ENCODE results near the gene KLF1. TPM values are rescaled to one million over a fixed set of nuclear protein-coding genes. Genes with fewer than 3 reads are reported as not detected.

The KLF1 gene
- total RNA-seq, 1 donor from 2014 or later, result 0.80 TPM

DNA sequence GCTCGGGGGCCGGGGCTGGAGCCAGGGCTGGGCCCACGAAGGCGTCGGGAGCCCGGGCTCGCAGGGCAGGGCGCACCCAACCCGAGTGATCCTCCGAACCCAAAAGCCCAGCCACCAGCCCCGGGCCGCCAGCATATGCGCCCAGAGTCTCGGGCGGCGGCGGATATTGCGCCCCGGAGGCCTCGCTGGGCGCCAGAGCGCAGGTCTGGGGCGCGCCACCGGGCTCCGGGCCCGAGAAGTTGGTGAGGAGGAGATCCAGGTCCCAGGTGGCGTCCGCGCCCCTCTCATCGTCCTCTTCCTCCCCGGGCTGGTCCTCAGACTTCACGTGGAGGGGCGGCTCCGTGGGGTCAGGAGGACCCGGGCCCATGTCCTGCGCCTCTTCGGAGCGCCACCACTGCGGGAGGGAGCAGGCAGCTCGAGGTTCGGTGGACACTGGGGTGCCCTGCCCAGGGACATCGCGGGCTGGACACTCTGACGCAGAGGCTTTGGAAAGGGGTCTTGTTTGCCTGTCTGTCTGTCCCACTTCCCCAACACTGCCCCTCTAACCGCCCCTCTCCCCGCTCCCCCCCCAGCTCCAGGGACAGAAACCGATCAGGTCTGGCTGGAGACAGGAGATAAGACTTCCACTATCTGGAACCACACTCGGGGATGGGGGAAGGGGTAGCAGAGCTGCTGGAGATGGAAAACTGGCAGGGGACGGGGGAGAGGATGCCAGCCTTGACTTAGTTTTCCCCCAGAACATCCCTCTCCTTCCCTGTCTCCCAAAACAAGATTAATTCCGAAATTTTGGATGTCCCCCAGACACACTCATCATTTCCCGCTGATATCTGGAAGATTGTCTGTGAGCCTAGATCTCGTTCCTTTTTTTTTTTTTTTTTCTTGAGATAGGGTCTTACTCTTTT lies 1.0 kb downstream of the KLF1 start:
- peak overlapping the region; percentile 69 for H3K4me3 Mint-ChIP-seq
- no peak for DNase-seq (ENCODE audit: low spot score)
- no peaks in the 10 kb centered on the region for H3K27me3 Mint-ChIP-seq (ENCODE audit: insufficient read depth)

DNA sequence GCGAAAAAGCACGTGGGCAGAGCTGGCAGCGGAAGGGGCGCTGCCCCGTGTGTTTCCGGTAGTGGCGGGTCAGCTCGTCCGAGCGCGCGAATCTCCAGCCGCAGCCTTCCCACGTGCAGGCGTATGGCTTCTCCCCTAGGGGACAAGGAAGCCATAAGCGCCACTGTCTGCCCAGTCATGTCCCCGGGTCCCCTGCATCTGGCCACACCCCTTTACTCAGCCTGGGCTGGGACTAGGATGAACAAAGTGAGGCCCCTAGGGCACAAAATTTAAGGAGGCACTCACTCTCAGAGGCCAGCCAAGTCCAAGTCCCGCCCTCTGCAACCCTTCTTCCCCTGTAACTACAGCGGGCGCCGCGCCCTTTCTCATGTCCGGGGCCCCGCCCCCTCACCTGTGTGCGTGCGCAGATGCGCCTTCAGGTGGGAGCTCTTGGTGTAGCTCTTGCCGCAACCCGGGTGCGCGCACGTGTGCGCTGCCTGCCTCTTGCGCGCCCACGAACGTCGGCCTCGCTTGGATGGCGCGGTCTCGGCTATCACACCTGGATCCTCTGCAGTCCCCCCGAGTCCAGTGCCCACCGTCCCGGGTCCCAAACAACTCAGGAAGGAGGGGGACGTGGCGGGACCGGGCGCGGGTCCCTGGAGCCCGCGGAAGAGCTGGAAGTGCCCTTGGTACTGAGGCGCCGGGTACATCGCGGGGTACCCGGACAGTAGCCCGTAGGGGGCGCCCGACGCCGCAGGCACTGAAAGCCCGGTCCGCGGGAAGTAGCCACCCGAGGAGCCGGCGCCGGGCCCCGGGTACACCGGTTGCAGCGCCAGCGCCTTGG lies 1.9 kb downstream of the KLF1 start:
- Mint-ChIP-seq H3K27ac (peak overlapping the region; percentile 84), H3K27me3 (ENCODE audit: insufficient read depth) (no peaks in the 10 kb centered on the region), H3K36me3 (ENCODE audit: low read depth) (peaks cover under 1% of the 10 kb centered on the region), H3K4me1 (ENCODE audit: low read depth) (peaks cover 15% of the 10 kb centered on the region), H3K9me3 (no peaks in the 10 kb centered on the region), H3K4me3 (peak overlapping the region; percentile 89)
- peak; percentile 84 for DNase-seq (ENCODE audit: low spot score)
- intact Hi-C loops (cut with micrococcal nuclease), result loop anchor here (1.0 to 5.0 kb wide), 3 partner anchors 53 to 80 kb away; partner anchors contain the start of genes CALR and RNASEH2A

More for the DNA sequence above, 1.0 kb downstream of the KLF1 start:
- intact Hi-C loops (cut with micrococcal nuclease), result loop anchor here (1.0 kb wide), 2 partner anchors 52 to 79 kb away; partner anchors contain the start of gene CALR
- Mint-ChIP-seq H3K36me3 (ENCODE audit: low read depth) (peaks cover under 1% of the 10 kb centered on the region), H3K4me1 (ENCODE audit: low read depth) (peaks cover 15% of the 10 kb centered on the region), H3K27ac (peak overlapping the region; percentile 36), H3K9me3 (no peaks in the 10 kb centered on the region)

DNA sequence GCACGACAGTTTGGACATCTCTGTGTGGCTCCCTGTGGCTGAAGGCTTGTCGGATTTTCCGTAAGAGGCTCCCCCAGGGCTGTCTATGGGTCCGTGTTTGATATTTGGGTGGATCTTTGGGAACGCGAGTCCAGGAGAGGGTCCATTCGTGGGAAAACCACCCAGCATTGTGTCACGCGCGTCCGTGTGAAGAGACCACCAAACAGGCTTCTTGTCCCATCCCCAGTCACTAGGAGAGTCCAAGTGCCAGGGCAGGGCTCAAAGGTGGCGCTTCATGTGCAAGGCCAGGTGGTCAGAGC lies 2.4 kb downstream of the KLF1 start:
- DNase-seq (ENCODE audit: low spot score), result no peak
- H3K36me3 Mint-ChIP-seq (ENCODE audit: low read depth), result peaks cover 2% of the 10 kb centered on the region
- H3K27me3 Mint-ChIP-seq (ENCODE audit: insufficient read depth), result no peaks in the 10 kb centered on the region
- H3K4me3 Mint-ChIP-seq, result peak overlapping the region; percentile 89
- H3K4me1 Mint-ChIP-seq (ENCODE audit: low read depth), result peaks cover 18% of the 10 kb centered on the region
- H3K9me3 Mint-ChIP-seq, result no peaks in the 10 kb centered on the region
- intact Hi-C loops (cut with micrococcal nuclease), result loop anchor here (5.0 kb wide), 1 partner anchor 77 kb away; the partner anchor contains the start of gene RNASEH2A
- H3K27ac Mint-ChIP-seq, result no peak overlapping the region

DNA sequence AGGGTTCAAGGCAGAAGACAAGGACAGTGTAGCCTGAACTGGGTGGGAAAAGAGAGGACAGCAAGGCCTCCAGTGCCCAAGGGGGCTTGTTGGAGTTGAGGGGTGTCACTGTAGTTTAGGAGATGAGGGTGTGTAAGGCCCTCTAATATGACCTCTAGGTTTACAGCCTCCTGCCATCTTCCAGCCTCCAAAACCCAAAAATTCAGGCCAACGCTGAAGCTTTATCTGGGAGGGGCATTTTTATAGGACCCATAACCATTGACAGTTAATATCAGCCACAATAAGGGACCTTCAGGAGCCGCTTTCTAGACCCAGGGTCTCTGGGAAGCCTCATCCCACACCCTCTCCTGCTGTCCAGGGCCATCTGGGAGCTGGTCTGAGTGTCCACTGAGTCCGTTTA lies 2.8 kb downstream of the KLF1 start:
- Mint-ChIP-seq H3K27ac (no peak overlapping the region), H3K4me3 (peak overlapping the region; percentile 89), H3K36me3 (ENCODE audit: low read depth) (peaks cover 2% of the 10 kb centered on the region), H3K4me1 (ENCODE audit: low read depth) (peaks cover 22% of the 10 kb centered on the region), H3K9me3 (no peaks in the 10 kb centered on the region), H3K27me3 (ENCODE audit: insufficient read depth) (no peaks in the 10 kb centered on the region)
- no peak for DNase-seq (ENCODE audit: low spot score)
- intact Hi-C loops (cut with micrococcal nuclease), result loop anchor here (5.0 kb wide), 1 partner anchor 77 kb away; the partner anchor contains the start of gene RNASEH2A

DNA sequence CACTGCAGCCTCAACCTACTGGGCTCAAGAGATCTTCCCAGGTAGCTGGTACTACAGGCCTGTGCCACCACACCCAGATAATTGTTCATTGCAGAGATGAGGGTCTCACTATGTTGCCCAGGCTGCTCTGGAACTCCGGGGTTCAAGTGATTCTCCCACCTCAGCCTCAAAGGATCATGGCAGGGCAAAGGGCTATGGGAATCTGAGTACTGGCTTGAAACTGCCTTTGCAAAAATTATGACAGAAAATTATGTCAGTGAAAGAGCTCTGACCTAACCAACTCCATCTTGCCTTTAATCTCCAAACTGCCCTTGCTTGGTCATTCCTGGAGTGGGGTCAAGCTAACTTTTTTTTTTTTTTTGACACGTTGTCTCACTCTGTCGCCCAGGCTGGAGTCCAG lies 4.4 kb downstream of the KLF1 start:
- DNase-seq (ENCODE audit: low spot score), result no peak
- Mint-ChIP-seq H3K4me1 (ENCODE audit: low read depth) (peaks cover 26% of the 10 kb centered on the region), H3K9me3 (no peaks in the 10 kb centered on the region), H3K27ac (peak overlapping the region; percentile 80), H3K4me3 (peak overlapping the region; percentile 90), H3K36me3 (ENCODE audit: low read depth) (peaks cover 10% of the 10 kb centered on the region), H3K27me3 (ENCODE audit: insufficient read depth) (no peaks in the 10 kb centered on the region)
- intact Hi-C loops (cut with micrococcal nuclease), result loop anchor here (5.0 kb wide), 1 partner anchor 75 kb away; the partner anchor contains the start of gene RNASEH2A

DNA sequence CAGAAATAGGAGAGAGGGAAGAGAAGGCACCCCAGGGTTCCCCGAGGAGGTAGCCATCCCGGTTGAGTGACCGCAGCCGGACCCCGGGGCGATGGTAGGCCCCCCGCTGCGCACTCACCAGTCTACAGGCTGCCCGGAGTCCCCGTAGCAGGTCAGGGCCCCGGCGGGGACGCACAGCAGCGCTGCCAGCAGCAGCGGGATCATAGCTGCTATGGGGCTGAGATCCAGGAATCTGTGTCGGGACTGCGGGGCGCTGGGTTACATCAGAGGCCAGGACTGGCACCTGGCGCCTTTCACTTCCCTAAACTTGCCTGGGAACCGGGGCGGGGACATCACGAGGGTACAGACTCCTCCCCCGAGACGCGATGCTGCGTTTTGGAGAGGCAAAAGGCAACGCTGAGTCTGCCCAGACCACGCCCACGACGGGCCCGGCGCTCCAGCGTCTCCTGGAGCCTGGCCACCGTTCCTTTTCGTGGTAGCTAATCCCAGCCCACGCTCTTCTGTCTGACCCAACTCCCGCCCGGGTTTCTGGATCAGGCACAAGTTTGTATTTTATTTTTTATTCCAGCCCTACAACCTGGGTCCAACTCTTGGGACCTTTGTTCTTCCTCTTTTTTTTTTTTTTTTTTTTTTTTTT lies 5.7 kb downstream of the KLF1 start, which contains the start of gene DNASE2:
Gene DNASE2, minus strand, starts transcription at position 278 of the 637 bp plus-strand sequence. Its CDS starts 74 bp downstream, at position 204.
- peaks cover 14% of the 10 kb centered on the region for H3K36me3 Mint-ChIP-seq (ENCODE audit: low read depth)

DNA sequence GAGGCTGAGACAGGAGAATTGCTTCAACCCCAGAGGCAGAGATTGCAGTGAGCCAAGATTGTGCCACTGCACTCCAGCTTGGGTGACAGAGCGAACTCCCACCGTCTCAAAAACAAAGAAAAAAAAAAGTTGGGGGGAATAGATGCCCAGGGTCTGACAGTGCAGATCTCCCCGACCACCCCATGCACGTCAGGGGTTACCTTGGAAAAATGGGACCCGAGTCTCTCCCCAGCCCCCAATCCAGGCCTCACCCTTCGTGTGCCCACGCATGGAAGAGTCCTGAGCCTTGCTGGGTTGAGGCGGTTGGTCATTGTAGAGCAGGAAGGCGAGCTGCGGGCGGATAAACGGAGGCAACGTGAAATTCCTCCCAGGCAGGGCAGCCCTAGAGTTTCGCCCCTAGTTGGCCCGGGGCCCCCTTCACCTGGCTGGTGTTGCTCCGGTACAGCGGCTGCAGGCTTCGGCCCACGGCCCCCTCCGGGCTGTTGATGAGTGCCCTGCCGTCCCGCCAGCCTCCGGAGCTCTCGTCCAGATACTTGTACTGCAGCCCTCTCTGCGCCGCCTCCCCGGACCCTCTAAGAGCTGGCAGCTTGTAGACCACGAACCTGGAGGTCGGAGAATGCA lies 6.3 kb downstream of the KLF1 start:
- peaks cover 14% of the 10 kb centered on the region for H3K36me3 Mint-ChIP-seq (ENCODE audit: low read depth)
- peaks cover 26% of the 10 kb centered on the region for H3K4me1 Mint-ChIP-seq (ENCODE audit: low read depth)
- intact Hi-C loops (cut with micrococcal nuclease), result loop anchor here (1.0 to 5.0 kb wide), 5 partner anchors 10 to 73 kb away; partner anchors contain the start of genes RNASEH2A and SYCE2
- peak overlapping the region; percentile 72 for H3K27ac Mint-ChIP-seq
- H3K9me3 Mint-ChIP-seq, result no peaks in the 10 kb centered on the region
- DNase-seq (ENCODE audit: low spot score), result no peak
- H3K4me3 Mint-ChIP-seq, result peak overlapping the region; percentile 90
- no peaks in the 10 kb centered on the region for H3K27me3 Mint-ChIP-seq (ENCODE audit: insufficient read depth)

More for the DNA sequence above, 5.7 kb downstream of the KLF1 start, which contains the start of gene DNASE2:
- Mint-ChIP-seq H3K4me3 (peak within 1 kb of the TSS; percentile 90), H3K4me1 (ENCODE audit: low read depth) (peaks cover 26% of the 10 kb centered on the region), H3K27ac (peak within 1 kb of the TSS; percentile 83), H3K9me3 (no peaks in the 10 kb centered on the region), H3K27me3 (ENCODE audit: insufficient read depth) (no peaks in the 10 kb centered on the region)
- intact Hi-C loops (cut with micrococcal nuclease), result loop anchor here (1.0 to 5.0 kb wide), 5 partner anchors 9 to 74 kb away; partner anchors contain the start of genes RNASEH2A and SYCE2
- peak; percentile 88 for DNase-seq (ENCODE audit: low spot score)

DNA sequence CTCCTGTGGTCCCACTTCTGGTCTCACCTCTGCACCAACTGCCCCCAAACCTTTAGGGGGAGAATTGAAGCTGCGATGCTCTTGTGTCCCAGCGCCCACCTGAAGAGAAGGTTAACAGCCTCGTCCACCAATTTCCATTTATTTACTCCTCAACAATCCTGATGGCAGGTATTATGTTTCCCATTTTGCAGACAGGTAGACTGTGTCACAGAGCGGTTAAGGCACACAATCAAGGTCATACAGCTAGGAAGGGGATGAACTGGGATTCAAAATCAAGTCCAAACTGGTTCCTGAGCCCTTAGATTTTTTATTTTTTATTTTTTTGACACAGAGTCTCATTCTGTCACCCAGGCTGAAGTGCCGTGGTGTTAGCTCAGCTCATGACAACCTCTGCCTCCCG lies 11.9 kb downstream of the KLF1 start:
- Mint-ChIP-seq H3K27ac (no peak overlapping the region), H3K4me1 (ENCODE audit: low read depth) (peaks cover 11% of the 10 kb centered on the region), H3K36me3 (ENCODE audit: low read depth) (peaks cover 26% of the 10 kb centered on the region), H3K4me3 (no peak overlapping the region), H3K27me3 (ENCODE audit: insufficient read depth) (no peaks in the 10 kb centered on the region), H3K9me3 (no peaks in the 10 kb centered on the region)
- intact Hi-C loops (cut with micrococcal nuclease), result no loop called here
- no peak for DNase-seq (ENCODE audit: low spot score)

DNA sequence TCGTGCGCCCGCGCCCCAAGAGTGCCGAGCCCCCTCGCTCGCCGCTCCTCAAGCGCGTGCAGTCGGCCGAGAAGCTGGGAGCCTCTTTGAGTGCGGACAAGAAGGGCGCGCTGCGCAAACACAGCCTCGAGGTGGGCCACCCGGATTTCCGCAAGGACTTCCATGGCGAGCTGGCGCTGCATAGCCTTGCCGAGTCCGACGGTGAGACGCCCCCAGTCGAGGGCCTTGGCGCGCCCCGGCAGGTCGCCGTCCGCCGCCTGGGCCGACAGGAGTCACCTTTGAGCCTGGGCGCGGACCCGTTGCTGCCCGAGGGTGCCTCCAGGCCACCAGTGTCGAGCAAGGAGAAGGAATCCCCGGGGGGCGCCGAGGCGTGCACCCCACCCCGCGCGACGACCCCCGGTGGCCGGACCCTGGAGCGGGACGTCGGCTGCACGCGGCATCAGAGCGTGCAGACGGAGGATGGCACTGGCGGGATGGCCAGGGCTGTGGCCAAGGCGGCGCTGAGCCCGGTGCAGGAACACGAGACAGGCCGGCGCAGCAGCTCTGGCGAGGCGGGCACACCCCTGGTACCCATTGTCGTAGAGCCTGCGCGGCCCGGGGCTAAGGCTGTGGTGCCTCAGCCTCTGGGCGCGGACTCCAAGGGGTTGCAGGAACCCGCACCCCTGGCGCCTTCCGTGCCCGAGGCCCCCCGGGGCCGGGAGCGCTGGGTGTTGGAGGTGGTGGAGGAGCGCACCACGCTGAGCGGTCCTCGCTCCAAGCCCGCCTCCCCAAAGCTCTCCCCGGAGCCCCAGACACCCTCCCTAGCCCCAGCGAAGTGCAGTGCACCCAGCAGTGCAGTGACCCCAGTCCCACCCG lies 12.9 kb downstream of the KLF1 start:
- H3K27me3 Mint-ChIP-seq (ENCODE audit: insufficient read depth), result no peaks in the 10 kb centered on the region
- DNase-seq (ENCODE audit: low spot score), result no peak
- peaks cover 24% of the 10 kb centered on the region for H3K36me3 Mint-ChIP-seq (ENCODE audit: low read depth)
- intact Hi-C loops (cut with micrococcal nuclease), result no loop called here
- H3K4me3 Mint-ChIP-seq, result no peak overlapping the region
- H3K9me3 Mint-ChIP-seq, result no peaks in the 10 kb centered on the region
- H3K4me1 Mint-ChIP-seq (ENCODE audit: low read depth), result peaks cover 5% of the 10 kb centered on the region
- H3K27ac Mint-ChIP-seq, result no peak overlapping the region

DNA sequence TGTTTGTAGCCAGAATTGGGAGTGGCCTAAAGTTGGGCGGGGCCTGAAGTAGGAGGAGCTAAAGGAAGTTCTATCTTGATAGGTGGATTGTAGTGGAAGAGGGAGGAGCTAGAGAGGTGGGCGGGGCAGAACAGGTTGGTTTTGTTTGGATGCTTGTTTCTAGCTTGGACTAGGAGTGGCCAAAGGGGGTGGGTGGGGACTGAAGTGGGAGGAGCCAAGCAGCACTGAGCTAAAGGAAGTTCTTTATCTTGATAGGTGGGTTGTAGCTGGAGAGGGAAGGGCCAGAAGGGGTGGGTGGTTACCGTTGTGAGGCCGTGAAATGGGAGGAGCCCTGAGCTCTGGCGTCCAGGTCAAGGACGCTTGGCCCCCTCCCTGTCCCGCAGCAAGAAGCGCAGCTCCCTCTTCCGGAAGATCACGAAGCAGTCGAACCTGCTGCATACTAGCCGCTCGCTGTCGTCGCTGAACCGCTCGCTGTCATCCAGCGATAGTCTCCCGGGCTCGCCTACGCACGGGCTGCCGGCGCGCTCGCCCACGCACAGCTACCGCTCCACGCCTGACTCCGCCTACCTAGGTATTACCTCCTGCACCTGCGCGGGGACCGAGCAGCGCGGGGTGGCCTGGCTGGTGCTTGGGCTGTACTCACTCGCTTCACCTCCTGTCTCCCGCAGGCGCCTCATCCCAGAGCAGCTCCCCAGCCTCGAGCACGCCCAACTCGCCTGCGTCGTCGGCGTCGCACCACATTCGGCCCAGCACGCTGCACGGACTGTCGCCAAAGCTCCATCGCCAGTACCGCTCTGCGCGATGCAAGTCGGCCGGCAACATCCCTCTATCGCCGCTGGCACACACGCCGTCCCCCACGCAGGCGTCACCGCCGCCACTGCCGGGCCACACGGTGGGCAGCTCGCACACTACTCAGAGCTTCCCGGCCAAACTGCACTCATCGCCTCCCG lies 13.8 kb downstream of the KLF1 start:
- peaks cover 20% of the 10 kb centered on the region for H3K36me3 Mint-ChIP-seq (ENCODE audit: low read depth)
- intact Hi-C loops (cut with micrococcal nuclease), result no loop called here

More for the DNA sequence above, 13.8 kb downstream of the KLF1 start:
- Mint-ChIP-seq H3K4me1 (ENCODE audit: low read depth) (no peaks in the 10 kb centered on the region), H3K9me3 (no peaks in the 10 kb centered on the region), H3K27ac (no peak overlapping the region), H3K4me3 (peak overlapping the region; percentile 22), H3K27me3 (ENCODE audit: insufficient read depth) (no peaks in the 10 kb centered on the region)
- peak; percentile 46 for DNase-seq (ENCODE audit: low spot score)
